IMR-90 (cell line): Measurements from ENCODE around the gene RMI2. TPM values are rescaled to one million over a fixed set of nuclear protein-coding genes. Genes with fewer than 3 reads are reported as not detected.

Experiments
- ATAC-seq: fragments of 200-7000 bp; cut with Tn5 transposase; 2 replicates; pipeline ENCODE4 v1.9.1; 2020; ENCODE audit warnings: low read depth, mild to moderate bottlenecking, moderate library complexity
- BruUV-seq: library from RNA; stranded (reverse); fragments of 400-500 nt; replicated peaks from 2 replicates; lab custom pipeline; 2021; lab: Mats Ljungman, UMichigan
- CTCF ChIA-PET: fragments of 300-600 bp; formaldehyde crosslinking; extraction: SDS; loops from one replicate; lab custom pipeline; 2021; ENCODE audit warnings: antibody characterized with exemption; lab: Yijun Ruan, JAX
- POLR2A ChIA-PET: fragments of 300-600 bp; sonication (Branson Sonifier 250); formaldehyde crosslinking; loops from one replicate; lab custom pipeline; 2022; ENCODE audit warnings: antibody characterized with exemption; ENCODE audit not compliant: unreplicated experiment; lab: Charles Lee
- DNase-seq: peaks from one replicate; pipeline ENCODE4 v3.0.0; 2013
- H2AFZ ChIP-seq: replicated peaks from 2 replicates; pipeline ENCODE3; 2013; ENCODE audit warnings: low read length, mild to moderate bottlenecking; ENCODE audit not compliant: poor library complexity
- H2AK5ac ChIP-seq: 2 replicates; pipeline ENCODE4 v1.6.1; 2013; ENCODE audit warnings: low read depth, low read length, inconsistent platforms
- H2AK9ac ChIP-seq: replicated peaks from 2 replicates; pipeline ENCODE3; 2013; ENCODE audit warnings: mild to moderate bottlenecking, low read depth, low read length, moderate library complexity; ENCODE audit not compliant: poor library complexity
- H2BK120ac ChIP-seq: 2 replicates; pipeline ENCODE4 v1.6.1; 2013; ENCODE audit warnings: low read depth, low read length, inconsistent platforms
- H2BK15ac ChIP-seq: 3 replicates; pipeline ENCODE4 v1.6.1; 2013; ENCODE audit warnings: low read depth, low read length, inconsistent platforms
- H2BK20ac ChIP-seq: 2 replicates; pipeline ENCODE4 v1.6.1; 2013; ENCODE audit warnings: low read depth, mild to moderate bottlenecking, inconsistent platforms, low read length, moderate library complexity
- H2BK5ac ChIP-seq: 2 replicates; pipeline ENCODE4 v1.6.1; 2013; ENCODE audit warnings: mild to moderate bottlenecking, low read depth, low read length, inconsistent platforms; ENCODE audit not compliant: poor library complexity, severe bottlenecking
- H3K14ac ChIP-seq: replicated peaks from 2 replicates; pipeline ENCODE4 v1.6.1; 2013; ENCODE audit warnings: low read depth, low read length, inconsistent platforms
- H3K18ac ChIP-seq: 2 replicates; pipeline ENCODE4 v1.6.1; 2013; ENCODE audit warnings: low read depth, low read length, control low read depth
- H3K23ac ChIP-seq: 2 replicates; pipeline ENCODE4 v1.6.1; 2013; ENCODE audit warnings: low read depth, low read length, inconsistent platforms
- H3K27ac ChIP-seq: 2 replicates; pipeline ENCODE4 v1.5.1; 2013; ENCODE audit warnings: mild to moderate bottlenecking, control low read depth, low read length; ENCODE audit not compliant: insufficient read depth
- H3K27me3 ChIP-seq: 2 replicates; pipeline ENCODE4 v1.6.1; 2013; ENCODE audit warnings: low read length; ENCODE audit not compliant: control insufficient read depth, insufficient read depth
- H3K36me3 ChIP-seq: 2 replicates; pipeline ENCODE4 v1.6.1; 2013; ENCODE audit warnings: low read length, mixed read lengths; ENCODE audit not compliant: control insufficient read depth, insufficient read depth
- H3K4ac ChIP-seq: 2 replicates; pipeline ENCODE4 v1.6.1; 2013; ENCODE audit warnings: low read depth, low read length, inconsistent platforms
- H3K4me1 ChIP-seq: 2 replicates; pipeline ENCODE4 v1.6.1; 2013; ENCODE audit warnings: low read length, mixed read lengths; ENCODE audit not compliant: control insufficient read depth, insufficient read depth
- H3K4me2 ChIP-seq: 2 replicates; pipeline ENCODE4 v1.6.1; 2013; ENCODE audit warnings: low read depth, mild to moderate bottlenecking, control low read depth, low read length, moderate library complexity
- H3K4me3 ChIP-seq: 2 replicates; pipeline ENCODE4 v1.5.1; 2013; ENCODE audit warnings: low read depth, mild to moderate bottlenecking, control low read depth, low read length, moderate library complexity; ENCODE audit not compliant: insufficient read depth
- H3K56ac ChIP-seq: 2 replicates; pipeline ENCODE4 v1.6.1; 2013; ENCODE audit warnings: low read length, inconsistent platforms; ENCODE audit not compliant: insufficient read depth; ENCODE audit errors: extremely low read depth
- H3K79me1 ChIP-seq, 2 experiments: 2 replicates each; pipeline ENCODE4 v1.6.1; 2013; ENCODE audit warnings: low read length in 2 of 2, inconsistent platforms in 1 of 2, low read depth in 1 of 2
- H3K9ac ChIP-seq: 2 replicates; pipeline ENCODE4 v1.6.1; 2013; ENCODE audit warnings: low read depth, low read length, control low read depth
- H3K9me1 ChIP-seq: 2 replicates; pipeline ENCODE4 v1.6.1; 2013; ENCODE audit warnings: low read length, inconsistent platforms; ENCODE audit not compliant: insufficient read depth
- H3K9me3 ChIP-seq: 2 replicates; pipeline ENCODE4 v1.6.1; 2013; ENCODE audit warnings: low read length; ENCODE audit not compliant: control insufficient read depth, insufficient read depth
- H4K20me1 ChIP-seq: 2 replicates; pipeline ENCODE4 v1.6.1; 2013; ENCODE audit warnings: low read length, inconsistent platforms; ENCODE audit not compliant: insufficient read depth
- H4K5ac ChIP-seq: 2 replicates; pipeline ENCODE4 v1.6.1; 2013; ENCODE audit warnings: mild to moderate bottlenecking, low read depth, low read length, control low read depth
- H4K8ac ChIP-seq, 2 experiments: 2 replicates each; pipeline ENCODE4 v1.6.1; 2013; ENCODE audit warnings: low read depth in 2 of 2, low read length in 2 of 2, control low read depth in 1 of 2, inconsistent platforms in 1 of 2
- H4K91ac ChIP-seq: 2 replicates; pipeline ENCODE4 v1.6.1; 2013; ENCODE audit warnings: low read depth, low read length, inconsistent platforms; ENCODE audit not compliant: insufficient read depth
- BHLHE40 ChIP-seq: fragments of 150-350 bp; IDR thresholded peaks from 2 replicates; pipeline ENCODE4 v1.6.1; 2016; ENCODE audit warnings: mild to moderate bottlenecking, low read depth, low read length
- CTCF ChIP-seq: conservative IDR thresholded peaks from 2 replicates; pipeline ENCODE4 v1.5.1; 2012; ENCODE audit warnings: mild to moderate bottlenecking, low read depth, low read length, improper control_type of control experiment
- SMC3 ChIP-seq: fragments of 150-350 bp; IDR thresholded peaks from 2 replicates; pipeline ENCODE4 v1.6.1; 2016; ENCODE audit warnings: low read depth, mild to moderate bottlenecking, antibody characterized with exemption, low read length, moderate library complexity
- WGBS, 2 experiments: methylation state at CpG; one replicate each; pipeline versions ENCODE4 v1.1.5 to v1.1.7; 2013; ENCODE audit warnings: missing lambda C conversion rate in 2 of 2; ENCODE audit not compliant: insufficient read length in 1 of 2; ENCODE audit errors: extremely low coverage in 2 of 2; 5-methylcytosine and 5-hydroxymethylcytosine counted together
- dilution Hi-C: fragments of 300-500 bp; cut with HindIII; formaldehyde crosslinking; loops from one replicate; pipeline ENCODE4 v1.14.3; 2018; ENCODE audit warnings: low sequenced_read_pairs; ENCODE audit not compliant: unreplicated experiment
- in situ Hi-C: fragments of 300-500 bp; cut with MboI; formaldehyde crosslinking; loops from 3 replicates; pipeline ENCODE4 v1.14.3; 2019; ENCODE audit warnings: low sequenced_read_pairs, inconsistent platforms, mixed read lengths
- intact Hi-C: fragments of 100-400 bp; cut with micrococcal nuclease; formaldehyde crosslinking; loops from 2 replicates; pipeline ENCODE4 v1.10.0; 2022
- polyA plus RNA-seq, 3 experiments: library from polyadenylated mRNA; depleted of rRNA; stranded (reverse); fragments of >200 nt; gene quantifications; 2 replicates each; pipeline ENCODE4 v1.2.3, GENCODE V29; 2012; ENCODE audit warnings: low replicate concordance in 1 of 3
- total RNA-seq: library from RNA; depleted of rRNA; stranded (reverse); fragments of >200 nt; gene quantifications from 2 replicates; pipeline ENCODE4 v1.2.3, GENCODE V29; 2012
- TF ChIP-seq, protein P1 (sequence below): fragments of 150-350 bp; IDR thresholded peaks from 2 replicates; pipeline ENCODE4 v1.6.1; 2017; ENCODE audit warnings: mild to moderate bottlenecking, antibody characterized with exemption, low read length, low read depth

The RMI2 gene
- total and polyA plus RNA-seq, 2 of the 4 experiments (the other 2 are of a cell fraction), result 3.2 to 5.6 TPM

DNA sequence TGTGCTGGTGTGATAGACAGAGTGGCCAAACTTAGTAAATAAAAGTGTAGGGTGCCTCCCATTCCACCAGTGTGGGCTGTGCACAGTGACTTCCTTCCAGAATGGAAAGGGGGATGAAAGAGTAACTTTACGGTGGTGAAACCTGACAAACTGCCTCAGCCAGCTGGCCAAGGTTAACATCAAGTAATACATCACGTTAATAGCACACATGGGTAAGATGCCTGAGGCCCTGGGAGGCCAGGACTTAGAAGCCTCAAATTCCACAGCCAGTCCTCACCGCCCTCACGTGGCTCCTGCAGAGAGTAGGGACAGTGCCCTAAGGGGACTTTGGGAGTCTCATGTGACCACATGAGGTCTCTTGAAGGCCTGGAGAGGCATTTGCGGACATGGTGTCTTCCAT, 14.1 kb downstream of the RMI2 start:
- Histone ChIP-seq H3K9me1 (peaks cover 24% of the 10 kb centered on the region), H3K79me1 (peaks cover 0 to 30% of the 10 kb centered on the region in 2 experiments; a peak in 2 of 4 replicates), H3K4me1 (peaks cover 51% of the 10 kb centered on the region), H2BK15ac (peak overlapping the region; percentile 93; the same call in 2 of the 3 replicates), H4K20me1 (no peaks in the 10 kb centered on the region), H3K9ac (no peak overlapping the region), H3K23ac (peak overlapping the region; percentile 68; the same call in 1 of the 2 replicates), H4K8ac (peak overlapping the region; percentile 28 to 71; a peak in 3 of 4 replicates), H3K4ac (peak overlapping the region; percentile 92), H2BK5ac (peak overlapping the region; percentile 59), H3K9me3 (no peaks in the 10 kb centered on the region), H3K27me3 (no peaks in the 10 kb centered on the region), H2AK9ac (peak overlapping the region; percentile 75), H3K27ac (peak overlapping the region; percentile 36; the same call in 1 of the 2 replicates), H3K14ac (peak overlapping the region; percentile 87; the same call in 1 of the 2 replicates), H3K4me2 (no peak overlapping the region), H4K91ac (peak overlapping the region; percentile 77), H3K36me3 (no peaks in the 10 kb centered on the region), H2BK120ac (peak overlapping the region; percentile 90), H2BK20ac (peak overlapping the region; percentile 88), H2AFZ (peak overlapping the region; percentile 61), H4K5ac (peak overlapping the region; percentile 55), H3K18ac (peak overlapping the region; percentile 33), H3K56ac (no peak overlapping the region; the same call in 1 of the 2 replicates), H2AK5ac (peak overlapping the region; percentile 97; the same call in 1 of the 2 replicates), H3K4me3 (no peak overlapping the region)
- in situ Hi-C loops (loop anchor here (10.0 kb wide), 1 partner anchor 255 kb away; no protein-coding TSS in a partner anchor), intact Hi-C loops (loop anchor here (5.0 kb wide), 1 partner anchor 252 kb away; no protein-coding TSS in a partner anchor), dilution Hi-C loops (no loop called here)
- POLR2A ChIA-PET, result no interaction called here
- TF ChIP-seq CTCF, result no peak
- TF ChIP-seq, protein P1, sequence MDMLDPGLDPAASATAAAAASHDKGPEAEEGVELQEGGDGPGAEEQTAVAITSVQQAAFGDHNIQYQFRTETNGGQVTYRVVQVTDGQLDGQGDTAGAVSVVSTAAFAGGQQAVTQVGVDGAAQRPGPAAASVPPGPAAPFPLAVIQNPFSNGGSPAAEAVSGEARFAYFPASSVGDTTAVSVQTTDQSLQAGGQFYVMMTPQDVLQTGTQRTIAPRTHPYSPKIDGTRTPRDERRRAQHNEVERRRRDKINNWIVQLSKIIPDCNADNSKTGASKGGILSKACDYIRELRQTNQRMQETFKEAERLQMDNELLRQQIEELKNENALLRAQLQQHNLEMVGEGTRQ, result peak; percentile 82
- peak; percentile 58; the same call in 1 of the 2 replicates for TF ChIP-seq BHLHE40
- no peak for TF ChIP-seq SMC3
- peak; percentile 90 for DNase-seq
- whole genome bisulfite sequencing, 2 experiments, result no CpG with 5 or more reads among the region's 5 CpGs
- CTCF ChIA-PET, result interaction anchor here (0.9 kb wide), 1 partner anchor 9 kb away, joined by 3 read pairs; no protein-coding TSS in a partner anchor
- ATAC-seq, result peak; percentile 24
- no TSS peak for BruUV-seq
